Effector memory CD4-positive, alpha-beta T cell (primary cell): ENCODE measurements around the gene MAML3.

Experiments
- DNase-seq, 3 donors: peaks; one replicate each; pipeline ENCODE4 v3.0.0-alpha.2; 2020
- H3K27ac ChIP-seq: 2 replicates; pipeline ENCODE4 v1.7.0; 2013; ENCODE audit warnings: mild to moderate bottlenecking, low read length, moderate library complexity; ENCODE audit not compliant: insufficient read depth, poor library complexity, severe bottlenecking
- H3K27me3 ChIP-seq: replicated peaks from 2 replicates; pipeline ENCODE4 v1.7.0; 2013; ENCODE audit warnings: mild to moderate bottlenecking, low read length; ENCODE audit not compliant: insufficient read depth, control insufficient read depth, poor library complexity, severe bottlenecking
- H3K36me3 ChIP-seq: 2 replicates; pipeline ENCODE4 v1.7.0; 2013; ENCODE audit warnings: mild to moderate bottlenecking, low read length, moderate library complexity; ENCODE audit not compliant: control insufficient read depth, insufficient read depth
- H3K4me1 ChIP-seq: 2 replicates; pipeline ENCODE4 v1.7.0; 2013; ENCODE audit warnings: low read length, mild to moderate bottlenecking; ENCODE audit not compliant: control insufficient read depth, insufficient read depth, poor library complexity, severe bottlenecking
- H3K4me3 ChIP-seq: 2 replicates; pipeline ENCODE4 v1.7.0; 2013; ENCODE audit warnings: low read length, low read depth, mild to moderate bottlenecking; ENCODE audit not compliant: insufficient read depth, poor library complexity, severe bottlenecking
- H3K9me3 ChIP-seq: 2 replicates; pipeline ENCODE4 v1.7.0; 2013; ENCODE audit warnings: mild to moderate bottlenecking, low read length, moderate library complexity; ENCODE audit not compliant: control insufficient read depth

Gene MAML3

DNA sequence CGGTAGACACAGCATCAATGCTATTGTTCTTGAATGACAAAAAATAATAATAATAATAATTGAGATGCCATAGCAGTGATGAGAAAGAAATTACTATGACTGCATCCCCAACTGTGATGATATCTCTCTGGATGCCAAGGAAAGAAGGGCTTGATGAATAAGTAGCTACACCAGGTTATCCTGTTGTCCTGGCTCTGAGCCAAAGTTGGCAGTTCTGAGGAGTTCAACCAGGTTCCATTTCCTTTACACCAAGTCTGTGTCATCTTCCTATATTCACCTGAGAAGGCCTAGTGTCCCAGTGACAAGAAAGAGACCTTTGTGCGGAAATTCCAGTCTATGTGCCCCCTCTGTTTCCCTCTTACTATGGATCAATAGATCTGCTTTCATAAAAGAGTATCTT lies 3.4 kb upstream of the MAML3 start:
- DNase-seq = no peak
- Histone ChIP-seq H3K27ac (no peak overlapping the region), H3K4me1 (no peaks in the 10 kb centered on the region), H3K4me3 (no peak overlapping the region), H3K9me3 (no peaks in the 10 kb centered on the region), H3K36me3 (no peaks in the 10 kb centered on the region), H3K27me3 (no peaks in the 10 kb centered on the region)

DNA sequence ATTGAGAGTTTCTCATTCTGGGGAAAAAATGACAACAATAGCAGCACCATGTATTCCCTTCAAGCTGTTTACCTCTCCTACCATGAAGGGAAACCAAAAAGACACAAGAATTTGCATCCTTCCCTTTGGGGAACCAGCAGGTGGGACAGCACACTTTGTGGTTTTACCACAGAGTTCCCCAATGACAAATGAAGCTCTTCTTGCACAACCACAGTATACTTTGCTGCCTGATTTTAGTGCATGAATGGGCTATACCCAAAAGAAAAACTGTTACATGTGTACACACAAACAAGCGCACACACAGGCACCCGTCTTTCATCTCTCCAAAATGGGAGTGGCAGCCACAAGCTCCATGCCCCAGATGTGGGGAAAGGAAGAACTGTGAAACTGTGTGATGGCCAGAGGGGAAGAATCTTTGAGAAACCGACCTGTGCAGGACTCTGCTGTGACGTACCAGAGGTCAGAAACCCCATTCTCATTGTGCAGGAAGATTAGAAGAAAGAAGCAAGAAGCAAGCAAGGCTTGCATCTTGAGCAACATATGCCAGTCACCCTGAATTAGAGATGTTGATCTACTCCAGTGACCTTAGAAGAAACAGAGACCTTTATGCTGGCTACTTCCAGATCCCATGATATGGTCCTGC lies 2.7 kb upstream of the MAML3 start:
- H3K4me1 ChIP-seq = peaks cover 6% of the 10 kb centered on the region
- no peaks in the 10 kb centered on the region for H3K36me3 ChIP-seq
- H3K9me3 ChIP-seq = no peaks in the 10 kb centered on the region
- H3K27ac ChIP-seq = no peak overlapping the region
- DNase-seq = no peak
- H3K27me3 ChIP-seq = no peaks in the 10 kb centered on the region
- H3K4me3 ChIP-seq = no peak overlapping the region

DNA sequence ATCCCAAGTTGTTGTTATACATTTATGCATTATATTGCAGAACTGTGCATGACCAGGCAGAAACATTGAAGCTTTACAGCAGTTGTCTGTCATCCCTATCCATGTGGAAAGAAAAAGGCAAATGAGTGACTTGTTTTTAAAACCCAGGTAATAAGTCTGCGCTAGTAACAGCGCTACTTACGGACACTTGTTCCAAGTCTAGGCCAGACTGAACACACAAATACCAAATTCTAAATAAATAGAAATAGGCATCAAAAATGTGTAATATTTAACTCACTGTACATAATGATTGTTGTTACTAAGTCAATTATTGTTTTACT lies 548 bp upstream of the MAML3 start:
- H3K27me3 ChIP-seq = no peaks in the 10 kb centered on the region
- DNase-seq = no peak
- peaks cover 14% of the 10 kb centered on the region for H3K4me1 ChIP-seq
- H3K4me3 ChIP-seq = peak overlapping the region; percentile 83
- H3K36me3 ChIP-seq = no peaks in the 10 kb centered on the region
- peak overlapping the region; percentile 61 for H3K27ac ChIP-seq
- no peaks in the 10 kb centered on the region for H3K9me3 ChIP-seq

DNA sequence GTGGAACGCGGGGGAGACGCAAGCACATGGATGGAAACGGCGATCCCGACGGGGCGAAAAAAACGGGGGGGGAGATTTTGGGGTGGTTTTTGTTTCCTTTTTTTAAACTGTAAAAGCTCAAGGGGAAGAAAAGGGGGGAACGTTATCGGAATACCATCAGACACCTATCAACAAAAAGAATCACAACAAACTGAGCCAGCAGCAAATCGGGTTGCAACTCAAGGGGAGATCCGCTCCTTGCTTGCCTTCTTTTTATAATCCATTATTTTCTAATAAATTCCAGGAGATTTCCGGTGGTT lies 616 bp downstream of the MAML3 start:
- no peak for DNase-seq
- H3K4me3 ChIP-seq = peak overlapping the region; percentile 83
- peaks cover 14% of the 10 kb centered on the region for H3K4me1 ChIP-seq
- H3K9me3 ChIP-seq = no peaks in the 10 kb centered on the region
- H3K27me3 ChIP-seq = no peaks in the 10 kb centered on the region
- H3K36me3 ChIP-seq = no peaks in the 10 kb centered on the region
- H3K27ac ChIP-seq = peak overlapping the region; percentile 61

DNA sequence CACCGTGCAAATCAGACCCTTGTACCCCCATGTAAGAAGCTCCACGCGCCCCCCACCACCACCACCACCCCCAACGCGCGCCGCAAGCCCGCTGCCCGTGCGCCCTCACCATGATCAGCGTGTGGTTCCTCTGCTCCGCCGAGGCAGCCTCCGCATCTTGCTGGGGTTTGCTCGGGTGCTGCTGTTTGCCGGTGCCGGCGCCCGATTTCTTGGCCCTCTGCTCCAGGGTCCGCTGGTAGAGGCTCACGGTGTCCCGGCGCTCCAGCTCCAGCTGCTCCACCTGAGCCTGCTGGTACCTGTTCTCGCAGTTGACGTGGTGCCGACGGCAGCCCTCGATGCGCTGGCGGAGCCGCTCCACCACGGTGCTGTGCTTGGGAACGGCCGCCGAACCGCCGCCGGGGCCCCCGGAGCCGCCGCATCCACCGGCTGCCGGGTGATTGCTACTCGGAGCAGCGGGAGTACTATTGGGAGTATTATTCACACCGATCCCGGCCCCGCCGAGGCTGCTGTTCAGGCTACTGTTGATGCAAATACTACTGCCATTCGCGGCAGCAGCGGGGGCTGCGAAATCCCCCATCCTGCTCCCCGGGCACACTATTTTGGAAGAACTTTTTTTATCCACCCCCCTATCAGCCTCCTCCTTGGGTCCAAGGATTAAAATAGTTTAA lies 1.1 kb downstream of the MAML3 start:
- Histone ChIP-seq H3K4me1 (peaks cover 14% of the 10 kb centered on the region), H3K4me3 (peak overlapping the region; percentile 83), H3K27me3 (no peaks in the 10 kb centered on the region), H3K27ac (peak overlapping the region; percentile 61), H3K36me3 (no peaks in the 10 kb centered on the region), H3K9me3 (no peaks in the 10 kb centered on the region)
- peak in 2 of 3 donors; percentile 14 to 19 for DNase-seq

DNA sequence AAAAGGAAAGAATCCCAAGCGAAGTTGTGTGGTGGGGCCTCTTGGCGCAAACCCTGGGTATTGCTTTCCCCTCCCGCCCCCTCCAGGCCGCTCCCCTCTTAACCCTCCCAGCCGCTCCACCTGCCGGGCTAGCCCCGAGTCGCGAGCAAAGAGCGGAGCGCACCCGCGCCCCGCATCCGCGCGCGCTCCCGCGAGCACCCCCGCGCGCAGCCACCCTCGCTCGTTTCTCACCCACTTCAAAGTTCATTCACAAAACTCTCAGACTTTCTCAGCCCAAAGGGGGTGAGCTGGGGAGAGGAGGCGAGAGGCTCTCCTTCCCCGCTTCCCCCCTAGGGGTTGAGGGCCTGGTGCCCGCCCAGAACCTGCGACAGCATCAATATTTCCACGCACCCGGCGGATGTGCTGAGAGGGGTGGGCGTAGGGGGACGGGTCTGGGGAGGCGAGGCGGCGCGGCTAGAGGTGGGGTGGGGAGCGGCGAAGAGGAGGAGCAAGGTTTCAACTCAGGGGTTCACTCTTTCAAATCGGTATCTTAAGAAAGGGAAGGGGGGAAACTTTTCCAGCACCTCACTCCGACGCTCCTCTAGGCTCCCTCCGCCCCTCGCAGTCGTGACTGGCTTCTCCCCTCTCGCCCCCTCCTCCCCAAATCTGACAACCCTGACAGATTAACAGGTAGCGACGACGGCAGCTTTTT lies 1.8 kb downstream of the MAML3 start:
- H3K4me1 ChIP-seq = peaks cover 14% of the 10 kb centered on the region
- H3K27me3 ChIP-seq = no peaks in the 10 kb centered on the region
- peak overlapping the region; percentile 28 for H3K27ac ChIP-seq
- DNase-seq = peak; percentile 55 to 65 (median 57)
- peak overlapping the region; percentile 83 for H3K4me3 ChIP-seq
- H3K9me3 ChIP-seq = no peaks in the 10 kb centered on the region
- H3K36me3 ChIP-seq = no peaks in the 10 kb centered on the region

DNA sequence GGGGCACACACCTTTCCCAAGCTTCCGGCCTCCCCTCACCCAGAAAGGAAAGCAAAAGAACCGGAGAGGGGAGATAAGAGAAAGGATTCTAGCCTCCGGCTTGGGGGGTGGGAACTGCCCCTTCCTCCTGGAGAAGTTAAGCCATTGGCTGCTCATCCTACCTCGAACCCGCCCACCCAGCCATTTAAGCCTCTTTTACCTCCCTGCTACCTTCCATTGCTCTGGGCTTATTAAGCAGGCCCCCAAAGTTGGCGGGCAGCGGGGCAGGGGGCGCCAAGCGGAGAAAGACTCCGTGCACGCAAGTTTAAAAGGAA lies 2.3 kb downstream of the MAML3 start:
- Histone ChIP-seq H3K4me1 (peaks cover 14% of the 10 kb centered on the region), H3K9me3 (no peaks in the 10 kb centered on the region), H3K36me3 (no peaks in the 10 kb centered on the region), H3K27ac (peak overlapping the region; percentile 72), H3K27me3 (no peaks in the 10 kb centered on the region), H3K4me3 (peak overlapping the region; percentile 83)
- peak in 1 of 3 donors; percentile 34 for DNase-seq

DNA sequence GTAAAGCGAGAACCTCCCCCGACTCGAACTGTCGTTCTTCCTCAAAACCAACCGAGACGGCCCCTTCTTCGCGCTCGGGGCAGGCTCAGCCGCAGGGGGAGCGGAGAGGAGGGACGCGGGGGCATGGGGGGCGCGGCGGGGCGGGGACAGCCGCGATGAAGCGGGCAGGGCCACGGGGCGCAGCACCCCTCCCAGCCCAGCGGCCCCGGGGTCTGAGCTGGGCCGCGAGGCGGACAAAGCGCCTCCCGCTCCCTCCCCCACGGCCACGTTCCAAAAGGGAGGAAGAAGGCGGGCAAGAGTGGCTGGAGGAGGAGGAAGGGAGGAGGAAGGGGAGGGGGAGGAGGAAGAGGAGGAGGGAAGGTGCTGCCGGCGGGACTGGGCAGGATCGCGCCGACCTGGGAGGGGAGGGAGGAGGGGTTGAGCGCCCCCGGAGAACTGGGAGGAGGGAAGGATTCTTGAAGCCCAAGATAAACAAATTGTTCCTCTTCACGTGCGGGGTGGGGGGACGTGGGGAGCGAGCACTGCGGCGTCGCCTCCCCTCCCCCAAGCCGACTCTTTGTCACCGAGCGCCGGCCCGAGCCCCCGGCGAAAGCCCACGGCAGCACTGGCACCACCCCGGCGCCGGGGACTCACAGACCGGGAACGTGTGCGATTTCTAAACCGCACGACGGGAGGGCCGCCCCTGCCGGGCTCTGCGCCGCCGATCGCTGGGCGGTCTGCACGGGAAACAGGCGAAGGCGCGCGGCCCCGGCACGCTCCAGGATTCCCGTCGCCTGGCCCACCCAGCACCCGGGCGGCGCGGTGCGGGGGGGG lies 2.9 kb downstream of the MAML3 start:
- DNase-seq = peak; percentile 20 to 62 (median 42)
- peaks cover 14% of the 10 kb centered on the region for H3K4me1 ChIP-seq
- H3K36me3 ChIP-seq = no peaks in the 10 kb centered on the region
- H3K9me3 ChIP-seq = no peaks in the 10 kb centered on the region
- H3K27me3 ChIP-seq = no peaks in the 10 kb centered on the region
- peak overlapping the region; percentile 72 for H3K27ac ChIP-seq
- H3K4me3 ChIP-seq = peak overlapping the region; percentile 83

DNA sequence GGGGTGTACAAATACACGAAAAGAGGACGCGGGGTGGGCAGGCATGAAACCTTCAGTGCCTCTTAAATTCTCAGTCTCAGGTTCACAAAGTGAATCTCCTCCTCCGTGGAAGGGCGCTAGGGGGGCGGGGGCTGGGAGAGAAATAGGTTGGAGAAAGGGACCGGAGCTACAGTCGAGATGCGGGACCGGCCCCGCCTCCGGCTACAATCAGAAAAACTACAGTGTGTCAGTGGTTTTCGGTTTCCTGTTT lies 3.4 kb downstream of the MAML3 start:
- DNase-seq = peak in 1 of 3 donors; percentile 56
- Histone ChIP-seq H3K4me3 (peak overlapping the region; percentile 83), H3K4me1 (peaks cover 14% of the 10 kb centered on the region), H3K9me3 (no peaks in the 10 kb centered on the region), H3K27ac (peak overlapping the region; percentile 72), H3K27me3 (no peaks in the 10 kb centered on the region), H3K36me3 (no peaks in the 10 kb centered on the region)
